ENCODE measurements around the gene TSC22D3.

Gene TSC22D3

DNA sequence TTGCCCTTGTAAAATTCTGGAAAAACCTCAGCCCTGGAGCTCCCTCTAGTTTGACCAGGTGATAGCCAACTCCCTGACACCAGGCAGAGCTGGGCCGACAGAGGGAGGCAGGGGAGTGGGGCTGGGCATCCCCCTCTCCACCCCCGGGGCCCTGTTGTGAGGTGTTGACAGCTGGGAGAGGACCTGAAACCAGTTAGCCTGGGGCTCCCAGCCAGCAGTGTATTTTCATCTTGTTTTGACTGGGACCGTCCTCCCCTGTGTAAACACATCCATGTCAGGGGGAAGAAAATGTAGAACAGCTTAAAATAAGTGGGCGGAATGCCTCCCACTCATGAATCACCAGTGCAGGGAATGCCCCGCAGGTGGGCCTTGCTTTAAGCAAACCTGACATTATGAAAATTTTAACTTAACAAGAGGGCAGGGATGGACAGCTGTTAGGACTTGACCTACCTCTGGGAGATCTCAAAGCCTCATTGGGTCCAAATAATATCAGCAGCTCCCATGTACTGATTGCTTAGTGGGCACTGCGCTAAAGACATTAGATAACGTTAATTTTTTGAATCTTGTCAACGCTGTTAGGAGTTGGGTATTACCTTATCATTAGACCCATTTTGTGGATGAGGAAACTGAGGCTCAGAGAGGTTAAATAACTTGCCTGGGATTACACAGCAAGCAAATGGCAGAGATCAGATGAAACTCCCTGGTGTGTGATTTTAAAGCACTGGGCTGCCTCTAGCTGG is 45.9 kb downstream of the TSC22D3 start:
- DNase-seq, result no peak

DNA sequence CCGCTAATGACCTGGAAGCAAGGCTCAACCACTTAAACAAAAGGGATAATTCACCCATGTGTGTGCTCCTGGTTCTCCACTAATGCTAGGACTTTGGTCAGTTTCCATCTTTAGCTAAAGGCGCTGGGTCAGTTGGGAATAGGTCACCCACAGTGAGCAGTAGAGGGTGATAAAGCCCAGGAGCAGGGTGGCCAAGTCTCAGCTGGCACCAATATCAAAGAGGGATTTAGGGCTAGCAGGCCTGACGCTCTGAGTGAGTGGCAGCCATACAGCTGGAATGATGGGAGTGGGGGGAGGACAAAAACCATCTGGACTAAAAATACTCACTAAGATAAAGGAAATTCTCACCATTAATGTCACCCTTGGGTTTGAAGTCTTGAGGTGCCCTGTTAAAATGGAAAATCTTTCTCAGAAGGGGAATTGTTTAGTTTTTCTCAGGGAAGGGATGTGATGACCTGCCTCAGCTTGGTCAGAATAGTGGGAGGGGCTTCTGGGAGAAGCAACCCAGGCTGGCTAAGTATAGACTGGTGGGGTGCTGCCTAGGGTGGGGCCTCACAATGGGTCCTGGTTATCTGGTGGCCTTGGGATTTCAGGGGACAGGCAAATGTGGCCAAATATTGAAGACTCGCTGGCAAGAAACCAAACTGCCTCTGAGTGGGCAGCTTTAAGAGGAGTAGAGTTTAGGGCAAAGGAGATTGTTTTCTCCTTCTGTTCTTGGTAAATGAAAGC is 47.1 kb downstream of the TSC22D3 start:
- DNase-seq, result no peak

DNA sequence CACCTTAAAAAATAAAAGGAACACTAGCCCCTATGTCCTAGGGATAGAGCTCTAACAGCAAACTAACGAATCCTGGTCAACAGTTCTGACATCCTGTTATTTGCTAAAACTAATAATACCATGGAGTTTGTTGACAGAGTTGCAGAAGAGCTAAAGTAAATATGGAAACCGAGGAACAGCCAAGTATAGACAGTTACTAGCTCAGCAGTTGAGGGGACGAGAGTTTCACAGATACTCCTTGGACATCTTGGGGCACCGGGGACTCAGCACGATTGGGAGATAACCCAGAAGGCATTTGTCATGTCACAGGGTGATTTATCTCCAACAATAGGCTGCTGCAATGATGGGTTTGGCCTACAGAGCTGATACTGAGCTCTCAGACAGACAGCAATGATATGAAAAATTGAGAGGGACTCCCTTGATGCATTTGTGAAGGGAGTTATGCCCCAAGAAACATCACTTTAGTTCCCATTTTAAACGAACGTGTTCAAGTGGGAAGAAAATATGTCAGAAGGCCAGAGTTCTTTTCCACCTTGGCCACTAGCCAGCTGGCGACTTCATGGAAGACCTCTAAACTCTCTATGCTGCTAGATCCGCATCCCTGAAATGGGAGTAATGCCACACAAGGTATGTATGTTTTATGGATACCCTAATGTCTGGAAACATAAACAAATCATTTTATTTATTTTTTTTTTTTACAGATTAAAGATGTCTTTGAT is 48.6 kb downstream of the TSC22D3 start:
- DNase-seq, result no peak

DNA sequence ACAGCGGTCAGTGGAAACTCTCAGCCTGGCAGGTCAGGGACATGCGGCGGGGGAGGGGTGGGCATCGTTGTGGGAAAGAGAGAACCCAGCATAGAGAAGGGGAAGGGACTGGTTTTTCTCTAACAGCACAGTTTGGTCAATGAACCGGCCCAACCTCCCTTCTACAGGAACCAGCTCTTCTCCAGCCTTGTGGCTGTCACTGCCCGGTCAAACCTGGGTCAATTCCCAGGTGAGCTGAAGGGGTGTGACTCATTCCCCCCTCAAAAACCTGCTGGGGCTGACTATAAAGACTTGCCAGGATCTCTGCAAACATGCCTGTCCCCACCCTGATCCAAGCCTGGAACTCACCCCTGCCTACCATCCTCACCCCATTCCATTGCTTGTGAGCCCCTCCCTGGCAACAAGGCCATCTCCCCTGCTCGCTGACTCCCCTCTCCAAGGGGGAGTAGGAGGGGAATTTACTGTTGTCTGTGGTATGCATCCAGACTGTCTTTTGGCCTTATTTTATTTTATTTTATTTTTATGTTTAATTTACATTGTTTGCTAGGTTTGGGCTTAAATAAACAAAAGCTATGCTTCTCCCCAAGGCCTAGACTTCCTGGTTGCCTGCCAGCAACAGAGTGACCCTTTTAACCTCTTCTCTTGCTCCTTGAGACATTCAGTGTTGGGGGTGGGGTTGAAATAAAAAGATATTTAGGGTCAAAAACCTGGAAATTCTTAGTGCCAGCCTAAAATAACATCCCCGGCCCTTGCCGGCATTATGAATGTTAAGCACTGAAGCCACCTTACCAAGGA is 49.6 kb downstream of the TSC22D3 start:
- no peak for DNase-seq

DNA sequence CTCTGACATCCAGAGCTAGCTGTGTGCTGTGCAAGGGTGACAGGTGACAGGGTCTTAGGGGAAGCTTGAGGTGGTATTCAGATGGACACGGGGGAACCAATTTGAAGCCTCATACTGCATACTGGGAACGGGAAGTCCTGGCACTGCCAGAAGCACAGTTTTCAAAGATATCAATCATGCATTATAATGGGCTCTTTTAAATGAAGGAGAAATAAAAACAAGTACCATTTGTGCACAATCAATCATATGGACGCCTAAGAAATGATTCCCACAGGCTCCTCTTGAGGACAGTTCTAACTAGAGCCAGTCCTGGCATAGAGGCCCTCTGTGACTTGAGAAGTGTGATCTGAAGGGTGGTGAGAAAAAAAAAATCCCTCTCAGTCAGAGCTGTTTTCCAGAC is 50.9 kb downstream of the TSC22D3 start:
- no peak for DNase-seq

DNA sequence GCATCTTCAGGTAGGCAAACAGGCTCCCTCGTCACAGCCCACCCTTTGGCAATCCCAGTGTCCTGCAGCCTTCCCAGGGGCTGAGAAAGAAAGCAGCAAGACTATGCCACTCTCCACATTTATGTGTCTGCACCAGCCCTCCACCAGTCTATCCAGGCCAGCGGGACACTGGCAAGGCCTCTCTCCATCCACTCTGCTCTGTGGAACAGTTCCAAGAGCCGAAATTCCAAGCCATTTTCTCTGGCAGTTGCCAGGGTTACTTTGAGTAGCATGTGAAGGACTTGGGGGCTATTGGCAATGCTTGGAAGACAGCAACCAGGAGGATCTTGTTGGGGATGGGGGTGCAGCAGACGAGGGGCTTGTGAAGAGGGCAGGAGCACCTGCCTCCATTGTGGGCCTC is 52.1 kb downstream of the TSC22D3 start:
- no peak for DNase-seq

DNA sequence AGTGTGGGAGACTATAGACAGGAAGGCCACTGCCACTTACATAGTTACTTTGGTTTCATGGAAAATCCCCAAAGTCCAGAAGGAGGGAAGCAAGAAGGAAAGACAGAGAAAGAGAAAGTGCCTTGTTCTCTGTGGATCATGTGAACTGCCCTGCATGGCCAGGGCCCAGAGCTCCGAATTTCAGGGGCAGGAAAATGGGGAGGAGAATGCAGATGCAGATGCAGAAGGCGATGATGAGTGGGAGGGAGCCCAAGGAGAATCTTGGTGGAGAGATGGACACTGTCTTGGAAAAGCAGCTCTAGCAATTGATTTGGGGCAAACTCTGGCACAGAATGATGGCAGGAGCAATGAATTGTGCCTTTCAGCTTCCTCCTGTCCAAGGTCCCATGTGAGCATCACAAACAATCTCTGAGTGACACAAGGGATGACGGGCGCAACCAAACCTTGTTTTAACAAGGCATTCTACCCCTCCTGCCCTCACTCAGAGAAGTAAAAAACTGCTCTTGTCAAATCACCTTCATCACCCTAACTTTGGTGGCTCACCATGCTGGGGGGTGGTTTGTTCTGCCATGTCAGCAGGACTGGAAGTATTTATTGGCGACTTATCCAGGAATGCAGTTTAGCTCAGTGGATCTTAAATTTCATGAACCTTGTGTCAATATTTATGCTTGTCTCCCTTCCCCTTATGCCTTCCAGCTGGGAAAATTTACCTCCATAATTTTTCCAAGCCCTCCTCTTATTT is 53.5 kb downstream of the TSC22D3 start:
- DNase-seq, result no peak

DNA sequence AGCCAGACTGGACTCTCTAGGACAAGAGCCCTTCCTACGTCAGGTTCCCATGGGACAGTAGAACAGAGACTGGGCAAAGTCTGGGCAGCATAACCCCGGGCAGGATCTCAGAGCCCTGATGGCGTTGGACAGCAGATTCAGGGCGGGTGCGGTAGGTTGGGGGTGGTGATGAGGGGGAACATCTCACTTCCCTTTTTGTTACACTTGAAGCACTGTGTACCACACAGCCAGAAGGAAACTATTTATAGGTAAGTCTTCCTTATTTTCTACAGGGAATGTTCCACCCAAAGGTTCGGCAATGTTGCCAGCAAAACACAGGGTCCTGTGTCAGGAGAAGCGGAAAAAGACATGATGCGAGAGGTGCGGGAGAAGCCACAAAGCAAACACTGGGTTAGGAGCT is 54.3 kb downstream of the TSC22D3 start:
- no peak for DNase-seq

DNA sequence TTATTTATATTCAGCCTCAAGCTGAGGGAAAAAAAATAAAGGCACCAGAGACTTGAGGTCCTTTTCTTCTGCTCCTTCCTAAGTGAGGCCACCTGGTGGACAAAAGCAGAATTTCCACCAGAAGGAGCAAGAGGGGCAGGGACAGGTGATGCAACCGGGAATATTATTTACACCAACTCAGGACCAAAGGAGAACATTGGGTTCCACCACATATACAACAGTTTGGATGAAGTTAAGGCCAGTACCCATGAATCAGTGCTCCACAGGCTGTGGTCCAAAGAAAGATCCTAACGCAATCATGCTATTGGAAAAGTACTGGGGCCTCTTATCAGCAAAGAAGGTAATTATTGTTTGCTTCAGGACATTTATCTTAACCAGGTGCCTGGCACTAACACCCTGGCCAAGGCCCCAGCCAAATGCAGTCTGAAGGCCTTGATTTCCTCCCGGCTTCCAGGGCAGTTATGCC is 57.4 kb downstream of the TSC22D3 start:
- peak; percentile 87 for DNase-seq

DNA sequence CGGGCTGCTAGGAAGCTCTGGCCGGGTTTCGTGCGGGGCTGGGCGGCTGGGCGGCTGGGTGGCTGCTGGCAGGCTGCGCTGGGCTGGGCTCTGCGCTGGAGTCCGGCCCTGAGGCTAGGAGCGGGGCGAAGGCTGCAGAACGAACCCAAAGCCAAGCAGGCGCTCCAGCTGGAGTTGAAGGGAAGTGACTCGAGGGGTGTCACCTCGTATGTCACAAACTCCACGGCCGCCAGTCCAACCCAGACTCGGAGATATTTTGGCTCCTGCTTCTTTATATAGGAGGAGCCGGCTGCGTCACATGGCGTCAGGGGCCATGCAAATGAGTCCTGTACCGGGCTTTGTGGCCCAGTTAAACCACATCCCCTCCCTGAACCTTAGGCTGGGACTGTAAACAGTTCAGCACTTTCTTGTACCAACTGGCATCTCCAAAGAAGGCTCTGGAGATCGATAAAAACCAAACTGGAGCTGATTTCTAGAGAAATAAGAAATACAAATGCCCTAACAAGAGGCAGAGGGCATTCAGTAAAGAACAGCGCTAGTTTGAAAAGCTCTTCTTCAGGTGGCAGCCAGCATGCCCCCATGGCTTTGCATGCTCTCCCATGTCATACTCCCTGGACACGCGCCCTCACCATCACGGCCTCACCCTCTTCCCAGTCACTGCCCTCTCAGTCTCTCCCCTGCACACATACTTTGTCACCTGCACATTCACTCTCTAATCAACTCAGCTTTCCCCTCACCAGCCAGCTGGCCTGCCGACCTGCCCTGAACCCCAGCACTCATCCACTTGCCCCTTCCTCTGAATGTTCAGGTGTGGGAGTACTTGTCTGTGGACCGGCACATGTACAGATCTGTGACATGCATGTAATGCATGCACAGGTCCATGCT is 58.5 kb downstream of the TSC22D3 start:
- DNase-seq, result peak; percentile 91

DNA sequence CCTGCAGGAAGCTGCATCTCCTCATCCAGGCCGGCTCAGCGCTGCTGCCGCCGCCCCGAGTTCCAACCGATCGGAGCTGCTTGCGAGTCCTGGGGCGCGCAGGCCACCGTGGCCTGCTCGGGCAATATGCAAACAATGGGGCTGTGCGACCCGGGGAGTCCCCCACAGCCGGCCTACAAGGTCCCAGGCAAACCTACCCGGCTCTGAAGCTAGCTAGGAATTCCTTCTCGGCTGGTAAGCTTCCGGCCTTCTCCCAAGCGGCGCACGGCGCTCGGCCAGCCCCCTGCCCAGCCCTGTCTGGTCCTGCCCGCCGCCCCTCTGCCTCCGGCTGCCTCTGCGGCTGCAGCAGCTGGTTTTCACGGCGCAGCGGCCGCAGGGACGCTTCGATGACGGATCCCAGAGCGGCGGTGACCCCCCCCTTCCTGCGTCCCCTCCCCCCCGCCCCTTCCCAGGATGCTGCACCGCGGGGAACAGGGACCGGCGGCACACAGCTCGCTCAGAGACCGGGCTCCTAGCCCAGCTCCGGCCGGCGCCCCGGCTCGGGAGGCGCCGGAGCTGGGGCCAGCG is 59.4 kb downstream of the TSC22D3 start:
- no peak for DNase-seq

DNA sequence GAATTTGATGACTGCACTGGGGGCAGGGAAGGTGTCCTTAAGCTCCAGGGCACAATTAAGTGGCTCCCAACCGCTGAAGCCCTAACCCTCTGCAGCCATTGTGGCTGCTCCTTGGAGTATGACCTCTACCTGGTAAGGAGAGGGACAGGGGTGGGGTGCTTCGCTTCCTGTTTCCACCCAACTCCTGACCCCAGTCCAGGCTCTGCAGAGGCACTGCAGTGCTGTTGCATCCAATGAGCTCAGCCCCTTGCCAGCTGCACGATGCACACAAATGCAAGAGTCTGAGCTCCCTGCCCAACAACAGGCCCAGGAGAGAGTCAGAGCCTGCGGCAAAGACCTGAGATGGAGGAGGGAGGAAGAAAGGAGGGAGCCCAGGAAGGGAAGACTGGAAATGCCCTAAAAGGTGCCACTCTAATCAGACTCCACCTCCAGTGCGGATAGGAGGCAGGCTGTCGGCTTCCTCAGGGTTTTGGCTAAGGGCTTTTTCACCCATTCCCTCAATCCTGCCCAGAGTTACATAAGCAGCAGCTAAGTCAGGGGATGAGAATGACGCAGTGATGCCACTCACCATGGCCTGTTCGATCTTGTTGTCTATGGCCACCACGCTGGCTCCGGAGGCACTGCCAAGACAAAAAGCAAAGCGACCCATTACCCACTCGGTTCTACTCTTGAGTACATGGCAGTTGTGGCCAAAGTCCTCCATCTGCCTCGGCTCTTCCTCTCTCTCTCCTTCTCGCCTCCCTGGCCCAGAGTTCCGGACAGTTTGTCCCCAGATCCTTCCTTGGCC is 60.1 kb downstream of the TSC22D3 start:
- no peak for DNase-seq

DNA sequence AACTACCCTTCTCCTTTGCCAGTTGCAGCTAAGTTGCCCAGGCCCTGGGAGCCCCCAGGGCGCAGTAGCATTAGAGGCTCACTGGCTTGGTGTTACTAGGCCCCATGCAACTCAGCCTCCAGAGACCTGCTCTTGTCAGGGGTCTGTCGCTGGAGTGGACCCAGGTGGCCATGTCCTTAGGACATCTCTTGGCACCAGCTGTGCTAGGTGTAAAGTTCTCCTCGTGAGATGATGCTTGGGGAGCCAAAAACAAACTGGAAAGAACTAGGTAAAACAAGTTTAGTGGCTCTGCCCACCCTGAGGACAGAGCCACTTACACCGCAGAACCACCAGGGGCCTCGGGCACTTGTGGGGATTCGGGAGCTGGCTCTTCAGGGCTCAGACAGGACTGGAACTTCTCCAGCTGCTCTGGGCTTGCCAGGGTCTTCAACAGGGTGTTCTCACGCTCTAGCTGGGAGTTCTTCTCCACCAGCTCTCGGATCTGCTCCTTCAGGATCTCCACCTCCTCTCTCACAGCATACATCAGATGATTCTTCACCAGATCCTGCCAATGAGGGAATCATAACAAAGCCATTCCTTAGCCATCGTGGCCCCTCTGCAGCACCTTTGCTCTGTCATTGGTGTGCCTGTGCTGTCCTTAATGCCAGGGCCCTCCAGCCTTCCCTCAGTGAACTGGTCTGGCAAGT is 61.2 kb downstream of the TSC22D3 start:
- no peak for DNase-seq

DNA sequence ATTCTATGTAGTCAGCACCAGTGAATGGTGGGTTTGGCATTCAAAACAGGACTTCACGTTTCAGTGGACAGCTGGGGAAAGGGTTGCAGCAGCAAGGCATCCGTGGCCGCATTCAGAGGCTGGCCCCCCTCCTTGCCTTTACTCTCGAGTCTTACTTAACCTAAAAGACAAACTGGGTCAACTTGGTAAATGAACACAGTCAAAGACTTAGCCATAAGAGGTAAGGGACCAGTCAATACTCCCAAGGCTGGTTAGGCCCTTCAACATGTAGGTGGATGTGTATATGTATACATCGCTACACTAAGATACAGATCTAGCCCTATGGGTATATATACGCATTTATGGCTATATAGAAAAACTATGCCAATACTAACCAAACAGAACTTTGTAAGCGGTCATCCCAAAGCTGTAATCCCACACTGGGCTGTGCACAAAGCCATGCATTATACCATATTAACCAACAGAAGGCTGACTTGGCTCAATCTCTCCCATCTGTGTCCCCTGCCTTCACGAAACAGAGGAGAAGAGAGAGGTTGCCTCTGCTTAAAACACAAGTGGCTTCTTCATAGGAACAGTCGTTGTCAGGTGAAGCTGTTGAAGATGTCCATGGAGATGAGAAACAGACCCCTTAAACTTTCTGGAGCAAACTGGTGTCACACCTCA is 61.9 kb downstream of the TSC22D3 start:
- DNase-seq, result no peak

DNA sequence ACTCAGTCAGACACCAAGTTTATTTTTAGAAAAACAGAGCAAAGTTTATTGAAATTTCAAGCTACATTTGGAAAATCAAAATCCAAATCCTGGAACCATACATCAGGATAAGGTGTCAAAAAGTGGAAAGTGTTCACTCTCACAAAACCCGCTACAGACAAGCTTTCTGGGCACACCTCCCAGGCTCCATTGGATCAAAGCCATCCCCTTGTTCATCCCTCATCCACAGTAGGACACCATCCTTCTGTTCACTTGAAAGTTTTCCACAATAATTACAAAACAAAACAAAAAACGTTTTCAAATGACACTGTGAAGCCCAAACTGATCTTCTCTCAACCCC is 62.4 kb downstream of the TSC22D3 start:
- DNase-seq, result no peak

DNA sequence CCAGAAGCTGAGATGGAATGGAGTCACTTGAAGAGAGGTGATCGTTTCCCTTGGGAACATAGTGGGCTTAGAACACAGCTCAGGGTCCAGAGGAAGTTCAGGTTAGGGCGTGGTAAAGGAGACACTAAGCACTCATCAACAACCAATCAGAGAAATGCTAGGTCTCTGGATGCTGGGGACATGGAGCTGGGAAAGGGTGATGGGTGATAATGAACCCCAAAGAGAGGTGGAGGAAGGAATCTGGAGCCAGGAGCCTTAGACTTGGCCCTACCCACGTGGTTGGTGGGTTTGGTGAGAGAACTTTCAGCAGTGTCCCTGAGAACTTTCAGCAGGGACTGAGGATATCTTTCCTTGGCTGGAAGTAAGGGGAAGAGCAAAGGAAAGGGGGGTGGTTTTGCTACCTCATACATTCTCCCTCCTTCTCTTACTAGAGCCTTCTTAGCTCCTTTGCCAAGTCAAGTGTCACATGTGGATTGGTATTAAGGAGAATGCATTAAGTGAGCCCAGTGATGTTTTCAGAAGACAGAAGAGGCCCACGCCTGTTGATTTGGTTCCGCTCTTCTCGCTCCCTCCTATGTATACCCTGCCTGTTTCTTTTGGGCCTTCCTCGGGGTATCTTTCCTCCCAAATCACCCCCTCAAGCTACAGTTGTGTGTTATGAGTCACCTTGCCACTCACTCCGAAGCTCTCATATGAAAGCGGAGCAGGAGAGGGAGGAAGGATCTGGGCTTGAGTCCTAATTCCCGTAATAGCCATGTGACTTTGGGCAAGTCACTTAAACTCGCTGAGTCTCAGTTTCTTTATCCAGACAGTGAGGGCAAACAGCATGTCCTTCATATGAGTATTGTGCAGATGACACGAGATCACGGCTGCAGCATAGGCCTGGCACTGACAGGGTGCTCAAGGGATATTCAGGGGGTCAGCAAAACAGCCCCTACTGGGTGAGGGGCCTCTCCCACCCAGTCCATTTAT is 63.1 kb downstream of the TSC22D3 start:
- no peak for DNase-seq

DNA sequence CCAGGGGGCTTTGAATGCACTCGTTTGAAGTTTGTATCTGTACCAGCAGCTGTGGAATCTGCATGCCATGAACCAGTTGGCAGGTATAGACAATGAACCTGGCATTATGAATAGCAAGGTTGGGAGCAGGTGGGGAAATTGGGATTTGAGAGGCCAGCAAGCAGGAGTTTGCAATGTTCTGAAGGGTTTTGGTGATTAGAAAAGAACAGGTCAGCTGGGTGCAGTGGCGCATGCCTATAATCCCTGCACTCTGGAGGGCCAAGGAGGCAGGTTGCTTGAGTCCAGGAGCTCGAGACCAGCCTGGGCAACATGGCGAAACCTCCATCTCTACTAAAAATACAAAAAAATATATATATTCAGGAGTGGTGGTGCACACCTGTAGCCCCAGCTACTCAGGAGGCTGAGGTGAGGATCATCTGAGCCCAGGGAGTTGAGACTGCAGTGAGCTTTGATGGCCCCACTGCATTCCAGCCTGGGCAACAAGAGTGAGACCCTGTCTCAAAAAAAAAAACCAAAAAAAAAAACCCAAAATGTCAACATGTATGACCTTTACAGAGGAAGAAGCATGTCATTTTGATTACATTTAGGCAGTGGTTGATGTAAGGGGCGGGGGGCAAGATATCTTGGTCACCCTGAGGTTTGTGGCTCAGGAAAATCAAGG is 63.9 kb downstream of the TSC22D3 start:
- no peak for DNase-seq
